ENCODE measurements around the gene HAGHL.

HAGHL gene

GRCh38 chr16:728890-729744 is 2.2 kb downstream of the HAGHL start:
- H3K4me3 ChIP-seq (ENCODE audit: low read depth, low read length): peak overlapping the region; percentile 71
- peaks cover 21% of the 10 kb centered on the region for H3K36me3 ChIP-seq
- no peak for TF ChIP-seq CTCF (IDR thresholded peaks at IDR 0.05; ENCODE audit: low read depth, low read length)
- H3K9me3 ChIP-seq (ENCODE audit: severe bottlenecking): no peaks in the 10 kb centered on the region
- no peak for DNase-seq
- H3K27me3 ChIP-seq (ENCODE audit: insufficient read depth, low read depth, severe bottlenecking): no peaks in the 10 kb centered on the region
- H3K27ac ChIP-seq: no peak overlapping the region

GRCh38 chr16:729768-730665 is 3.1 kb downstream of the HAGHL start:
- DNase-seq: no peak
- Histone ChIP-seq H3K4me3 (ENCODE audit: low read depth, low read length) (no peak overlapping the region), H3K27ac (no peak overlapping the region), H3K9me3 (ENCODE audit: severe bottlenecking) (no peaks in the 10 kb centered on the region), H3K27me3 (ENCODE audit: insufficient read depth, low read depth, severe bottlenecking) (no peaks in the 10 kb centered on the region), H3K36me3 (peaks cover 26% of the 10 kb centered on the region)
- TF ChIP-seq CTCF (IDR thresholded peaks at IDR 0.05; ENCODE audit: low read depth, low read length): no peak

- H3K36me3 ChIP-seq: peaks cover 33% of the 10 kb centered on the region
- H3K4me3 ChIP-seq (ENCODE audit: low read depth, low read length): no peak overlapping the region
- H3K27ac ChIP-seq: no peak overlapping the region
- no peaks in the 10 kb centered on the region for H3K27me3 ChIP-seq (ENCODE audit: insufficient read depth, low read depth, severe bottlenecking)
- no peaks in the 10 kb centered on the region for H3K9me3 ChIP-seq (ENCODE audit: severe bottlenecking)
- no peak for TF ChIP-seq CTCF (IDR thresholded peaks at IDR 0.05; ENCODE audit: low read depth, low read length)
- no peak for DNase-seq
These were observed 4.0 kb downstream of the HAGHL start for GRCh38 chr16:730666-731509.

- H3K9me3 ChIP-seq (ENCODE audit: severe bottlenecking): no peaks in the 10 kb centered on the region
- DNase-seq: no peak
- no peak overlapping the region for H3K27ac ChIP-seq
- no peak overlapping the region for H3K4me3 ChIP-seq (ENCODE audit: low read depth, low read length)
- no peaks in the 10 kb centered on the region for H3K27me3 ChIP-seq (ENCODE audit: insufficient read depth, low read depth, severe bottlenecking)
- H3K36me3 ChIP-seq: peaks cover 42% of the 10 kb centered on the region
- TF ChIP-seq CTCF (IDR thresholded peaks at IDR 0.05; ENCODE audit: low read depth, low read length): no peak
These were observed 5.4 kb downstream of the HAGHL start for GRCh38 chr16:732332-732731.

GRCh38 chr16:732936-733335 is 6.0 kb downstream of the HAGHL start:
- TF ChIP-seq CTCF (IDR thresholded peaks at IDR 0.05; ENCODE audit: low read depth, low read length): peak; percentile 36; the same call in 1 of the 2 replicates
- Histone ChIP-seq H3K27me3 (ENCODE audit: insufficient read depth, low read depth, severe bottlenecking) (no peaks in the 10 kb centered on the region), H3K9me3 (ENCODE audit: severe bottlenecking) (no peaks in the 10 kb centered on the region), H3K27ac (no peak overlapping the region), H3K4me3 (ENCODE audit: low read depth, low read length) (no peak overlapping the region), H3K36me3 (peaks cover 44% of the 10 kb centered on the region)
- DNase-seq: no peak
